Psoas muscle (tissue), 8 donors: ENCODE measurements around the gene COP1. TPM values are rescaled to one million over a fixed set of nuclear protein-coding genes. Genes with fewer than 3 reads are reported as not detected.

ENCODE experiments used
- ATAC-seq, 4 donors: fragments of 200-7000 bp; cut with Tn5 transposase; one replicate each; pipeline ENCODE4 v1.9.1; 2020; ENCODE audit warnings: moderate library complexity in 3 of 4, mild to moderate bottlenecking in 2 of 4
- DNase-seq, 2 donors: peaks; one replicate each; pipeline ENCODE4 v3.0.0-alpha.2; 2020
- H3K27ac ChIP-seq: fragments of 200-600 bp; one replicate; pipeline ENCODE4 v1.8.0; 2022
- H3K27me3 ChIP-seq, 3 donors: fragments of 200-600 bp in 1 of 3; one replicate each; pipeline versions ENCODE4 v1.6.1 to v1.8.0; 2013 to 2022; ENCODE audit warnings: low read length in 2 of 3, mild to moderate bottlenecking in 2 of 3, moderate library complexity in 1 of 3; ENCODE audit not compliant: insufficient read depth in 3 of 3
- H3K36me3 ChIP-seq, 2 donors: fragments of 200-600 bp in 1 of 2; one replicate each; pipeline versions ENCODE4 v1.6.1 to v1.8.0; 2013 to 2022; ENCODE audit warnings: low read depth in 1 of 2, mild to moderate bottlenecking in 1 of 2, moderate library complexity in 1 of 2; ENCODE audit not compliant: insufficient read depth in 1 of 2
- H3K4me1 ChIP-seq: fragments of 200-600 bp; one replicate; pipeline ENCODE4 v1.8.0; 2022
- H3K4me3 ChIP-seq: fragments of 200-600 bp; one replicate; pipeline ENCODE4 v1.8.0; 2022; ENCODE audit warnings: mild to moderate bottlenecking
- H3K9me3 ChIP-seq: fragments of 200-600 bp; one replicate; pipeline ENCODE4 v1.8.0; 2022
- CTCF ChIP-seq: fragments of 200-600 bp; IDR thresholded peaks from one replicate; pipeline ENCODE4 v1.8.0; 2022; ENCODE audit warnings: antibody characterized with exemption
- WGBS, 3 donors: extraction: QIAGEN DNeasy Blood & Tissue Kit; methylation state at CpG; one replicate each; pipeline versions ENCODE4 v1.1.6 to v1.1.7; 2013; 5-methylcytosine and 5-hydroxymethylcytosine counted together
- intact Hi-C, 2 donors: fragments of 100-400 bp; cut with DNase I; formaldehyde crosslinking; loops; one replicate each; pipeline versions ENCODE4 v1.11.0 to v1.14.2; 2022
- polyA plus RNA-seq, 3 donors: library from polyadenylated mRNA; stranded (reverse); fragments of 200-250 nt; gene quantifications; one replicate each; pipeline ENCODE4 v1.2.3, GENCODE V29; 2013
- total RNA-seq, 4 donors: library from RNA; stranded (reverse); fragmentation: NEBNext Ultra II Directional in 2 of 4; extraction: Animal tissue kit (Norgen Biotek cat#: 25700) in 2 of 4; gene quantifications; one replicate each; pipeline versions ENCODE4 v1.2.1 to v1.2.4, GENCODE V29; 2021 to 2023
- donor health status: healthy with polysubstance abuse.
- donor health status: DM: no; HTN: no; CAD: no; lungs with moderate emphysema.
- donor health status: Bipolar disorder and iron deficiency.
- donor health status: healthy.
- donor health status: DM: yes; HTN: yes; CAD: no.
- donor health status: DM: no; HTN: no; CAD: no.
- donor health status: DM: no; HTN: no; CAD: no.
- donor health status: DM: yes; HTN: yes; CAD: no.

The COP1 gene
- total and polyA plus RNA-seq, 7 donors: 19.5 to 30.6 (median 22.7) TPM

GRCh38 chr1:175944591-175944990 lies 262.5 kb downstream of the COP1 start:
- intact Hi-C loops: no loop called here
- DNase-seq: no peak

GRCh38 chr1:175941164-175941563 lies 265.9 kb downstream of the COP1 start:
- ATAC-seq: peak in 1 of 4 donors; percentile 48
- intact Hi-C loops: no loop called here
- Histone ChIP-seq H3K27ac (no peak overlapping the region), H3K36me3 (peaks cover 2 to 47% of the 10 kb centered on the region in 2 donors), H3K27me3 (no peaks in the 10 kb centered on the region), H3K4me1 (no peaks in the 10 kb centered on the region), H3K4me3 (no peak overlapping the region), H3K9me3 (no peaks in the 10 kb centered on the region)
- no peak for TF ChIP-seq CTCF
- no peak for DNase-seq
- WGBS, 3 donors: 37 to 69% (median 45%) methylated on average over 2 of the region's 2 CpGs

More at GRCh38 chr1:175944591-175944990, 262.5 kb downstream of the COP1 start:
- Histone ChIP-seq H3K27me3 (no peaks in the 10 kb centered on the region), H3K27ac (no peak overlapping the region), H3K36me3 (peaks cover 2 to 32% of the 10 kb centered on the region in 2 donors), H3K4me3 (no peak overlapping the region), H3K9me3 (no peaks in the 10 kb centered on the region), H3K4me1 (no peaks in the 10 kb centered on the region)
- ATAC-seq: no peak
- no peak for TF ChIP-seq CTCF
- WGBS, 3 donors: 94 to 96% (median 95%) methylated on average over 2 of the region's 2 CpGs

GRCh38 chr1:175936736-175937135 lies 270.4 kb downstream of the COP1 start:
- no peak for DNase-seq
- no peak for TF ChIP-seq CTCF
- no peak overlapping the region for H3K27ac ChIP-seq
- no peak for ATAC-seq
- intact Hi-C loops: no loop called here
- H3K4me1 ChIP-seq: no peaks in the 10 kb centered on the region
- H3K27me3 ChIP-seq: no peaks in the 10 kb centered on the region
- no peaks in the 10 kb centered on the region for H3K9me3 ChIP-seq
- H3K36me3 ChIP-seq: peaks cover 0 to 34% of the 10 kb centered on the region in 2 donors
- H3K4me3 ChIP-seq: no peak overlapping the region
- WGBS, 3 donors: 96 to 98% (median 96%) methylated on average over 6 of the region's 6 CpGs

- no peak overlapping the region for H3K27ac ChIP-seq
- intact Hi-C loops: no loop called here
Observed at GRCh38 chr1:175935566-175936115, 271.4 kb downstream of the COP1 start.

More at GRCh38 chr1:175935566-175936115, 271.4 kb downstream of the COP1 start:
- no peak for TF ChIP-seq CTCF
- ATAC-seq (no peak), DNase-seq (no peak)
- WGBS, 3 donors: 60 to 61% (median 61%) methylated on average over 3 of the region's 3 CpGs
- Histone ChIP-seq H3K4me3 (no peak overlapping the region), H3K9me3 (no peaks in the 10 kb centered on the region), H3K27me3 (no peaks in the 10 kb centered on the region), H3K36me3 (peaks cover 0 to 29% of the 10 kb centered on the region in 2 donors), H3K4me1 (no peaks in the 10 kb centered on the region)
